Hypothalamus (tissue), 51 donors: ENCODE measurements around the gene PABPN1L.

Experiments
- DNase-seq, 51 donors: peaks; one replicate each; lab custom pipeline; 2025; lab: John Stamatoyannopoulos, UW

The PABPN1L gene

DNA sequence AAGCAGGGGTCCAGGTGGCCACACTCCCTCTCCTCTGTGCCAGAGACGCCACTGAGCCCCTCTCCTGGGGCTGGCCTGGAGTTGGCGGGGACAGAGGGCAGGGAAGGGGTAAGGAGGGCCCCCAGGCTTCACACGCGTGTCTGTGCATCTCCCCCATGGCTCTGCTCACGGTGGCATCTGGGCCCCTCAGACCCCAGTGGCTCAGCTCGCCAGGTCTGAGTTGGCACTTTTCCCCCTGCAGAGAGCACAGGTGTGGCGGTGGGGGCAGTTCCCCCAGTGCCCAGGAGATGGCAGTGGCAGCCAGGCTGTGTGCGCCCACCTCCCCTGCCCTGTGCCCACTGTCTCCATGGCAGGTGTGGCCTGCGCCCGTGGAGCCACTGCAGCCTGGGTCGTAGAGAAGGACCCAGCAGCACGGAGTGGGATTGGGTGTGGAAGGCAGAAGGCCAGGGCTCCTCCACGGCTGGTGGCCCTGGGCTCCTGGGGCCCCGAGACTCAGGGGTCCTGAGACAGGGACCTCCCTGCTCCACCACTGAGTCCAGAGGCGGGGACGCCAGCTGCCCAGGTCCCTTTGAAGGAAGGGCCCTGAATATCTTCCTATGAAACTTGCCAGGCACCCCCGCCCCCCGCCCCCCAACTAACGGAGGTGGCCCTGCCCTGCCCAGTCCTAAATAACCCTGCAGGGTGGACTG is 50.4 kb downstream of the PABPN1L start:
- peak in 6 of 51 donors; percentile 14 to 25 (median 16) for DNase-seq

DNA sequence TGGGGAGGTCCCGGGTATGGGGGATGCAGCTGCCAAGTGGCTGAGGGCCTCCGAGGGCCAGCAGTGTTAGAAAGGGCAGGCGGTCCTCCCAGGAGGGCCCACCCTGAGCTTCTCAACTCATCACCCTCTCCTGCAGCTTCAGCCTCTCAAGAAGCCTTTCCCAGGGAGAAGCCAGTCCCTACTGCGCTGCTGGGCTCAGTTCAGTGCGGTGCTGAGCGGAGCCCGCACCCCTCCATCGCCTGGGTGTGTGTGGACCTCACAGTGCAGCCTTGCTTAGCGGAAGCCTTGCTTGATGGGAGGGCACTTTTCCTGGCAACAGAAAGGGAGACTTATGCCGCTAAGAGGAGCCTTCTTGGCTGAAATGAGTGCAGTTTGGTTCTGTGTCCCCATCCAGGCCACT is 51.2 kb downstream of the PABPN1L start:
- DNase-seq: no peak

GRCh38 chr16:88814144-88814502 is 52.3 kb downstream of the PABPN1L start:
- no peak for DNase-seq
